Mammary epithelial cell (primary cell): ENCODE data around the gene FGF14.

Source experiments
- CTCF ChIP-seq, 2 donors: IDR thresholded peaks in 1 of 2; conservative IDR thresholded peaks in 1 of 2; 2 replicates each; pipeline ENCODE4 v1.5.1; 2011 to 2012; ENCODE audit warnings: inconsistent platforms in 2 of 2, low read length in 2 of 2, mild to moderate bottlenecking in 2 of 2, control low read depth in 1 of 2, low read depth in 1 of 2; ENCODE audit not compliant: insufficient read depth in 1 of 2; ENCODE audit errors: extremely low read depth in 1 of 2
- EZH2 ChIP-seq: IDR thresholded peaks from 2 replicates; pipeline ENCODE4 v1.6.1; 2012; ENCODE audit warnings: low read length, inconsistent platforms, borderline replicate concordance

GRCh38 chr13:102346769-102347168, 55.1 kb downstream of the FGF14 start:
- TF ChIP-seq CTCF (conservative IDR thresholded peaks at IDR 0.05 in 1 of 2, IDR thresholded peaks at IDR 0.05 in 1 of 2; ENCODE audit: extremely low read depth in 1 of 2, insufficient read depth in 1 of 2, low read depth in 1 of 2, low read length in 2 of 2) (no peak), EZH2 (no peak)
